Measurements from ENCODE around the gene ZNF776.
"Not testable (repeated sequence)": the region's sequence is repeated elsewhere in the genome, so short reads cannot be mapped to it uniquely, and the experiment has no call there.

Gene ZNF776

DNA sequence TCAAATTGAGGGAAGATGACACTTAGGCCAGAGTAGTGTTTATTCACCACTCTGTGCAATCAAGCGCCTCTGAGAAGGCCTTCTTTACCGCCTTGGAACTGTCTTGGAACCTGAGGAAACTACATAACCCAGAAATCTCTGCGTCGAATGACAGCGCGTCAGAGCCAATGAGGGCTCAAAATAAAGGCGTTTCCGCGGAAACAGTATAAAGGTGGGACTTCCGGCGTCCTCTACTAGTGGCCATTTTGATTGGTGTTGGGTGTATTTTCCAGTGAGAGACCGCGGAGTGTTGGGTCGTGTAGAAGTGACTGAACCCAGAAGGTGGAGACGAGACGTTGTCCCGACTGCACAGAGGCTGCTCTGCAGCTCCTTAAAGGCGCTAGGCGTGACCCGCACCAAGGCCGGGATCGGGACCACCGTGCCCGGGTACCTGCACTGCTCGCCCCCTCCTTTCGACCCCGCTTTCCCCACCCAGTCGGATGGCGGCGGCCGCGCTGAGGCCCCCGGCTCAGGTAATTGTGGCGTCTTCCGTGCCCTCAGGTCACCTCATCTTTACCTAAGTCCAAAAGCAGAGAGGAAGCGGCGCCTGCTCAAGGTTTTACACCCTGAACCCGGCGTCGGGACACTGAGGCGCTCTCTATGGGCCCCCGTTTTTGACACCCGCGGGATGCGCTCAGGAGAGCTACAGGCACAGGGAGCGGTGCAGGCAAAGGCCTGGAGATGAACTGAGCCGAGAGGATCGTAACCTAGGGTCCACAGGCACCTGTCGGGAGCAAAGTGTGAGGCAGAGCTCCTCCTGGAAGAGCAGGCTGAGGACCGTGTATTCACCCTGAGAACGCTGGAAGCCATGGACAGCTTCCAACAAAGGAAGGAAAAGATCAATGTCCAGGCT lies at the start of gene ZNF776:
Gene ZNF776, plus strand, starts transcription at position 236 of the 892 bp plus-strand sequence. Its CDS starts 244 bp downstream, at position 480.
- peak; percentile 67 for DNase-seq (ENCODE audit: low read depth)

- DNase-seq (ENCODE audit: low read depth), result no peak
These were observed 45.0 kb upstream of the ZNF776 start for GRCh38 chr19:57701625-57702024.

DNA sequence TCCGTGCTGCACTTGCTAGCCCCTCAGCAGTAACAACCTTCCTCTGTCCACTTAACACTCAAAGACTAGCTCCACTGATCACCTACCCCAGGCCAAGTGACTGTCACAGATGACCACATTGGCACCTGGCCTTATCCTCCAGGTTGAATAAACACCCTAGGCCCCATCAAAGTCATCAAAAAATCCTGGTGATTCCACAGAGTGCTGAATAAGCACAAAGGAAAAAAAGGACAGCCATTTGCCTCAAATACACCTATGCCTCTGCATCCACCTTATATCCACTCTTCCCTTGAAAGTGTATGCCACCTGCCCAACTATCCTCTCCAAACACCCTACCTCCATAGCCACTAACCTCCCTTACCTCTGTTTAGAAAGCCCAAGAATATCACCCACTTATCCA lies 40.3 kb upstream of the ZNF776 start:
- DNase-seq (ENCODE audit: low read depth), result no peak

DNA sequence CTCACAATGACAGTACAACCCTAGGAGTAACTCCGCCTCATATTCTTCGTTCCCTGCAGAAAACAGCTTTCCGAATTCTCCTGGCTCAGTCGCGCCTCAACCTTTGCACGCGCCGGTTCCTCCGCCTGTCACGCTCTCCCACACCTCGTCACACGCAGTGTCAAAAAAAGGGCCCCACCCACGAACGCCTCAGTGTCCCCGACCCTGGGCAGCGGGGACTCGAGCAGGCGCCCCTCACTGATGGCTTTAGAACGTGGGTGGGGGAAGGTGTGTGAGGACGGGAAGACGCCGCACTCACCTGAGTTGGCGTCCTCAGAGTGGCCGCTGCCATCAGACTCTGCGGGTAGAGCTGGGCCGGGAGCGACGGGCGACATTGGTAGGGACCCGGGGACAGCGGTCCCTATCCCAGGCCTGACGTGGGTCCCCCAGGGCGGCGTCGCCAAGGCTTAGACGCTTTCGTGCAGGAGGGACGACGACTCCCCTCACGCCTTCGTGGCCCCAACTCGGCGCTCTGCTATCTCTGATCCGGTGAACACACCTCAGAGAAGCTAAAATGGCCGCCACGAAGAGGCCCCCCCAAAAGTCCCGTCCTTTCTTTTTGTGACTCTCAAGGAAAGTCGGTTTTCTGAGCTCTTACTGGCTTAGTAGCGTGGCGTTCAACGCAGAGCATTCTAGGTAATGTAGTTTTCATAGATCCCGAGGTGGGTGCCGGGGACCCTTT lies 37.8 kb upstream of the ZNF776 start, which contains the start of gene ZNF154:
Gene ZNF154, minus strand, starts transcription at position 564 of the 721 bp plus-strand sequence. Its CDS starts 233 bp downstream, at position 331.
- peak; percentile 3 for DNase-seq (ENCODE audit: low read depth)

- DNase-seq (ENCODE audit: low read depth), result no peak
These were observed 37.0 kb upstream of the ZNF776 start for GRCh38 chr19:57709616-57710015.

- DNase-seq (ENCODE audit: low read depth), result no peak
These were observed 34.4 kb upstream of the ZNF776 start for GRCh38 chr19:57712222-57712621.

DNA sequence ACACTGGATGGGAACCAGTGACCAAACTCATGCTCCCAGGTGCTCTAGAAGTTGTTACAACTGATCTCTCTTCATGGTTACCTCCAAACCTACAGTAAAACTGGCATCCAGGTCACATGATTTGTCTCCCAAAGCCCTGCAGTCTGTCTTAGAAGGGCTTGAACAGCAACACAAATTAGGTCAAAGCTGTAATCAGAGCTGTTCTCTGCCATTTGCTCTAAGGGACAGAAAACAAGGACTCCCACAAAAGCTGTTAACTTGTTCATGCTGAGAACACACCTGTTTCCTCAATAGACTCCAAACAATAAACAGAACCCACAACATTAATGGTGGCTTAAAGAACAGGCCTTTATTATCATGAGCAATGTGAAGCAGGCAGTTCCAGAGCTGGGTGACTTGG lies 27.2 kb upstream of the ZNF776 start:
- no peak for DNase-seq (ENCODE audit: low read depth)

DNA sequence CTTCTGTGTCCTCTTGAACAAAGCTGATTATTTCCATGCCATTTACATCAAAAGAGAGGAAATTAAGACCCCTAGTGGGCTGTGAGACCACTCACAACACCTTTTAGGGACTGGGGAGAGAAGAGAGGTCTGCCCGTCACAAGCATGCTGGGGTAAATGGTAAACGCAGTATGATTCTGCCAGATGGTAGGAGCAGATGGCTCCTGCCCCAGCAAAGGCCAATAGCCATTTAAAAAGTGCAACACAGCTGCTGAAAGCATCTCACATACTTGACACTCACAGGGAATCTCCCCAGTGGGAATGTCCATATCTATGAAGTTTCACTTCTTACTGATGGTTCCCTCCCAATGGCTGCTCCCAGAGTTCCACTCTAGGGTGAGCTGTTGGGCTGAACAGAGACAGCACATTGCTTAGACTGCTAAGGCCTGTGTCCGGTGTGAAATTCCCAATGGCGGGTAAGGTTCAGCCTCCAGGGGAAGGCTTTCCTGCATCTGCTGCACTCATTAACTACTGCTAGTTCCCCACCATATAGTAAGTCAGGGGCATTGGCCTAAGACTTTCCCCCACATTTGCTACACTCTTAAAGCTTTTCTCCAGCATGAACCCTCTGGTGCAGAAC lies 26.6 kb upstream of the ZNF776 start:
- DNase-seq (ENCODE audit: low read depth), result no peak

DNA sequence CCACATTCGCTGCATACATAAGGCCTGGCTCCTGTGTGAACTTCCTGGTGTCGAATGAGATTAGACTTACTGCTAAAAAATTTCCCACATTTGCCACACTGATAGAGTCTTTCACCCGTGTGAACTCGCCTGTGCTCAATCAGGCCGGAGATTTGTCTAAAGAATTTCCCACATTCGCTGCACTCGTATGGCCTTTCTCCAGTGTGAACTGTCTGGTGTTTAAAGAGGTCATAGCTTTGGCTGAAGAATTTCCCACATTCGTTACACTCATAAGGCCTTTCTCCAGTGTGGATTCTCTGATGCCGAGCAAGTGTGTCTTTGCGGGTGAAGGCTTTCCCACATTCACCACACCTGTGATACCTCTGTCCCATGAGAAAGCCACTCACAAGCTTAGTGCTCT lies 25.7 kb upstream of the ZNF776 start:
- no peak for DNase-seq (ENCODE audit: low read depth)

- DNase-seq (ENCODE audit: low read depth), result peak; percentile 6
These were observed 8.3 kb upstream of the ZNF776 start for GRCh38 chr19:57738320-57738719.

GRCh38 chr19:57738770-57739169 lies 7.8 kb upstream of the ZNF776 start:
- not testable (repeated sequence) for DNase-seq (ENCODE audit: low read depth)

DNA sequence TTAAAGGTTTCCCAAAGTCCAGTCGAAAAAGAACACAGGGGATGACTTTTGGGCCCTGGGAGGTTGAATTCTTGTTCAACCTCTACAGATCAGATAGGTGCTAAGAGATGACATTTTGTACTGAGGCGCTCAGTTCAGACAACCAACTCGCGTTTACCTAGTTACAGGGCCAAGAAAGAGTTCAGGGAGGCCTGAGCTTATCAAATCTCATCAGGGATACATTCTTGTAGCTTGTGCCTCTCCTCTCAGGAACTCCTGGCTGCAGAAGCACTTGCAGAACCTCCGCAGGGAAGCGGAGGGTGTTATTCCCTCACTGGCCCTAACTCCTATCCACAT lies 825 bp downstream of the ZNF776 start:
- no peak for DNase-seq (ENCODE audit: low read depth)

DNA sequence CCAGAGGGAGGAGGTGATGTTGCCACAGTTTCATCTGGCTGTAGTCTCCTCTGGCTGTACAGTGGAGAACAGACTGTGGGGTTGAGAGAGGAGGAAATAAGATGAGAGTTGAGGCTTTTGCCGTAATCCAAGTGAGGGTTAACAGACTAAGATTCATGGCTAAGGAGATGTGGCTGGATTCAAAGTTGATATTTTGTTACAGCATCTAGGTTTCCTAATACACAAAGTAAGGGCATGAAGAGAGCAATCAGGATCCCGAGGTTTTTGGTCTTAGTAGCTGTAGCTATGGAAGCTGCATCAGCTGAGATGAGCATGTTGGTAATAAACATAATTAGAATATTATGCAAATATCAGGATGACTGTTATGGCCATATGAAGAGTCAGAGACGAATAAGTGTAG lies 1.4 kb downstream of the ZNF776 start:
- no peak for DNase-seq (ENCODE audit: low read depth)

DNA sequence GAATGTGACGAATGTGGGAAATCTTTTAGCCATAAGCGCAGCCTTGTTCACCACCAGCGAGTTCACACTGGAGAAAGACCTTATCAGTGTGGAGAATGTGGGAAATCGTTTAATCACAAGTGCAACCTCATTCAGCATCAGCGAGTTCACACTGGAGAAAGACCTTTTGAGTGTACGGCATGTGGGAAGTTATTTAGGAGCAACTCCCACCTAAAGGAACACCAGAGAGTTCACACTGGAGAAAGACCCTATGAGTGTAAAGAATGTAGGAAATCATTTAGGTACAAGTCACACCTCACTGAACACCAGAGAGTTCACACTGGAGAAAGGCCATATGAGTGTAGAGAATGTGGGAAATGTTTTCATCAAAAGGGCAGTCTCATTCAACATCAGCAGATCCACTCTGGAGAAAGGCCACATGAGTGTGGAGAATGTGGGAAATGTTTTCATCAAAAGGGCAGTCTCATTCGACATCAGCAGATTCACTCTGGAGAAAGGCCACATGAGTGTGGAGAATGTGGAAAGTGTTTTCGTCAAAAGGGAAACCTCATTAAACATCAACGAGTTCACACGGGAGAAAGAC lies 7.6 kb downstream of the ZNF776 start:
- DNase-seq (ENCODE audit: low read depth), result no peak

DNA sequence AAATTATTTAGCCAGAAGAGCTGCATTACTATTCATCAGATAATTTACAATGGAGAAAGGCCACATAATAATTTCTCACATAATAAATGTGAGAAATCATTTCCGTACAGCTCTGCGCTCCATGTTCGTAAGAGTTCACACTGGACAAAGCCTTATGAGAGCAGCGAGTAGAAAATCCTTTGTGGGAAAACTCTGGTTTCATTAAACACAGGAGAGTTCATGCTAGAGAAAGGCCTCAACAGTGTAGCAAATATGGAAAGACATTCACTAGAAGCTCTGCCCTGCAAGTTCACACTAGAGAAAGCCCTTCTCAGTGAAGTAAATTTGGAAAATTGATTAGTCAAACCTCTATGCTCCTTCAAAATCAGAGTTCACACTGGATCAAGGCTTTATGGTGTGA lies 8.4 kb downstream of the ZNF776 start:
- DNase-seq (ENCODE audit: low read depth), result no peak

GRCh38 chr19:57757941-57758340 lies 11.3 kb downstream of the ZNF776 start:
- no peak for DNase-seq (ENCODE audit: low read depth)

DNA sequence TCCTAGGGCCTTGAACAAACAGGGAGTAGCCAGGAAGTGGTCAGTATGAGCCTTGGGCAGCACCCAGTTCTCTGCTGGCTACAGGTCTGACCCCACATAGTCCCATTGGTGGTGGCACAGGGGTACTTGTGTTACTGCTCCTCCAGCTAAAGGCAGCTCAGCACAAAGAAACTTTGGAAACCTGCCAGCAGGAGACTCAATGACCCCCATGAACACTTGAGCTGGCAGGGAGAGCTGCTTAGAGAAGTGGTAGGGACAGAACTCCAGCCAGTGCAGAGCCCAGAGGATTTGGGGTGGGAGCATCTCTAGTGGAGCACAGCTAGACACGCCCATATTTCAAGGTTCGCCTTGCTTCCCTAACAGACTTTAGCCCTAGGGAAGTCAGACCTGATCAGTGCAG lies 12.5 kb downstream of the ZNF776 start:
- no peak for DNase-seq (ENCODE audit: low read depth)

DNA sequence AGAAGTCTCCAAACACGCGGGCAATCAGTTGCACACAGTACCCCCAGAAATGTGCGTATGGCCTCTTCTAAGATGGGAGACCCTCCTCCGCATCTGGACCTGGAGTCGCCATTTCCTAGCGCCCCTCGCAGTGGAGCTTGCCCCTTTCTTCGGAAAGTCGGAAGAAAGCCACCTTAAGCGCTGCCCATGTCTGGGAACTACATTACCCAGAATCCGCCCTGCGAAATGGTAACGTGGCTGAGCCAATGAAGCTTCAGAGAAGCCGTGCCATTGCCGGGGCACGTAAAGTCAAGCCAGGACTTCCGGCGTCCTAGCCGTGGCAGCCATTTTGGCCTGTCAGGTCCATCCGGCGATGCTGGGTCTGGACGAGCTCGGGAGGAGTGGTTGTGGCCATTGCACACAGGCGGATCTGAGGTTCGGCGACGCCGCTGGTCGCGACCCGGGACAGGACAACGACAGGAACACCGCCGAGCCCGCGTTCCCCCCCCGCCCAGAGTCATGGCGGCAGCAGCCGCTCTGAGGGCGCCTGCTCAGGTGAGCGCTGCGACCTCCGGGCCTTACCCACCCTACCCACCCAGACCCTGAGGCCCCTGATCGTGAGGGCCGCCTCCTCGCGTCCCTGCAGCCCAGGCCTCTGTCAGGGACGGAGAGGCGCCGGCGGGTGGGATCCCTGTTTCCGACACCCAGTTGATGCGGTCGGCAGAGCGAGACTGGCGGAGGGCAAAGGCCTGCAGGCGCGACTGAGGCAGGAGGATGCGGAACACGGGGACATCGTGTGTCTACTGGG lies 22.9 kb downstream of the ZNF776 start, which contains the start of gene ZNF586:
Gene ZNF586, plus strand, starts transcription at position 332 of the 787 bp plus-strand sequence. Its CDS starts 167 bp downstream, at position 499.
- DNase-seq (ENCODE audit: low read depth), result peak; percentile 79

DNA sequence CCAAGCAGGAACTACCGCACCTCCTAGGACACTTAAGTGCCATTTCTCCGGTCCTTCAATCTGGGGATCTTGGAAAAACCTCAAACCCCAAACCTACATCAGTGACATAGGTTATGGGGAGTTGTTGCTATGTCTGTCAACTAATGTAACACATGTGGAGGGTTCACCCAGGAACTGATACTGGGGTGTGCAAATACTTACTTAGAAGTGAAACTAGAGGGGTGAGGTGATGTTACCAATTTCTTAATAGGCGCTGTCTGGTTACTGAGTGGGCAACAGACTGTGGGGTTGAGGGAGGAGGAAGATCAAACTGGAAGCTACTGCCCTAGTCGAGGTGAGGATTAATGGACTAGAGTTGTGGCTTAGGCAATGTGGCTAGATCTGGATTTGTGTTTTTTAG lies 24.8 kb downstream of the ZNF776 start:
- DNase-seq (ENCODE audit: low read depth), result no peak

GRCh38 chr19:57773488-57773887 lies 26.9 kb downstream of the ZNF776 start:
- DNase-seq (ENCODE audit: low read depth), result no peak

DNA sequence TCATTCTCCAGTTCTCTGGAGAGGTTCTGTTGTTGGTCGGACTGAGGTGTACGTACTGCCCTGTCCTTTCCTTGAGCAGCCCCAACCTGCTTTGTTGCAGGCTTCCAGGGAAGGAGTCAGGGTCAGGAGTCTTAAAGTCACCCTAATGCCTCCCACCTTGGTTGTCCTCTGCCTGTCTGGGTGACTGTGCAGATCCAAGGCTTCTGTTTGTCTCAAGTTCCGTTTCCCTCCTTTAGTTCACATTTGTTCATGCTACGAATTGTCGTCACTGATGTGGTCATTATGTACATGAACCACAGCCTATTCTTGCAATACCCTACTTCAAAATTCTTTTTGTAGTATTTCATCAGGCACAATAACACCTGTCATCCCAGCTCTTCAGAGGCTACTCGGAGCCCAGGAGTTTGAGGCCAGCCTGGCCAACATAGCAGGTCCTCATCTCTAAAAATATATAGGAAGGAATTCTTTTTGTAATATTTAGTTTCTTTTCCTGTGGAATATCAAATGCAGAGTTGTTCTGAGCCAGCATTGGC lies 30.2 kb downstream of the ZNF776 start:
- DNase-seq (ENCODE audit: low read depth), result no peak

All from activated T-helper 9 cell treated with anti-CD3 and anti-CD28 coated beads, Interleukin-2, amount 50 U/mL, for 16 hours (primary cell).